ENCODE measurements around the gene PIEZO2. TPM values are rescaled to one million over a fixed set of nuclear protein-coding genes. Genes with fewer than 3 reads are reported as not detected.

The PIEZO2 gene
- total and polyA plus RNA-seq, 2 of the 8 experiments (the other 6 are each of a cell fraction or from before 2014, with no cell fraction given) = 4.7 to 16.5 TPM

DNA sequence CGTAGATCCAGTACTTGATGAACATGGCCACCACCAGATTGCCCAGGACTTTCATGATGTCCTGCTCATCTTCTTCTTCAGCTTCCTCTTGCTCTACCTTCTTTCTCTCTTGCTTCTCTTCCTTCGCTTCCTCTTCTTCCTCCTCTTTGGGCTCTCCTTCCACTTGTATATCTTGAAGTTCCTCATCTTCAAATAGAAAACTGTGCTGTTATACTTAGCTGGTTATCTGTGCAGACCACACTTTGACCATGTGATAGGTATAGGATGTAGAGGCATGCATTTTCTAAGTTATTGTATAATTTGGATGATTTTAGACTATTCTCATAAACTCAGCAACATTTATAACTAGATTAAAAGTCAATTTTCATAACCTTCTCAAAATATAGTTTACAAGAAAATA is 360.2 kb downstream of the PIEZO2 start:
- TF ChIP-seq SIRT6 (IDR thresholded peaks at IDR 0.05; ENCODE audit: low read length) (no peak), FOSL1 (IDR thresholded peaks at IDR 0.05; ENCODE audit: insufficient read depth, low read depth, low read length) (no peak), CHD1 (IDR thresholded peaks at IDR 0.05; ENCODE audit: low read depth, low read length) (no peak), MAFK (IDR thresholded peaks at IDR 0.05; ENCODE audit: low read depth, low read length) (no peak), CHD2 (IDR thresholded peaks at IDR 0.05; ENCODE audit: low read length) (no peak), CEBPB (IDR thresholded peaks at IDR 0.05; ENCODE audit: low read depth, low read length) (no peak), TAF1 (IDR thresholded peaks at IDR 0.05; ENCODE audit: low read depth, low read length) (no peak), TEAD4 (IDR thresholded peaks at IDR 0.05; ENCODE audit: low read depth, low read length) (no peak), CREB1 (IDR thresholded peaks at IDR 0.05) (no peak), RAD21 (IDR thresholded peaks at IDR 0.05 in 1 of 2, conservative IDR thresholded peaks at IDR 0.05 in 1 of 2; ENCODE audit: low read depth in 2 of 2, low read length in 2 of 2) (no peak)
- no peaks in the 10 kb centered on the region for H3K79me2 ChIP-seq (ENCODE audit: control insufficient read depth in 1 of 2, insufficient read depth in 2 of 2, low read length in 2 of 2)
- H4K8ac ChIP-seq (ENCODE audit: extremely low read depth, insufficient read depth, low read length) = no peak overlapping the region
- no peak overlapping the region; the same call in 1 of the 2 replicates for H2BK20ac ChIP-seq (ENCODE audit: low read length)
- H4K20me1 ChIP-seq (replicated peaks in 1 of 2; ENCODE audit: control insufficient read depth in 1 of 2, insufficient read depth in 2 of 2, low read length in 2 of 2) = no peaks in the 10 kb centered on the region
- H3K4me2 ChIP-seq (ENCODE audit: insufficient read depth in 1 of 2, low read depth in 2 of 2, low read length in 2 of 2) = no peak overlapping the region
- no peak overlapping the region for H3K23ac ChIP-seq (ENCODE audit: insufficient read length)
- no peaks in the 10 kb centered on the region for H3K36me3 ChIP-seq (ENCODE audit: control insufficient read depth in 2 of 4, insufficient read depth in 4 of 4, low read length in 3 of 4)
- H2AK5ac ChIP-seq (ENCODE audit: low read depth, low read length) = no peak overlapping the region
- ChIA-PET POLR2A (ENCODE audit: partially characterized antibody) (no interaction called here), CTCF (ENCODE audit: partially characterized antibody) (interaction anchor here (1.2 to 5.6 kb wide), 4 partner anchors 10 to 363 kb away, joined by 3 to 41 read pairs (median 24); partner anchors contain the start of gene PIEZO2)
- no peak overlapping the region for H3K9ac ChIP-seq (replicated peaks in 1 of 4; ENCODE audit: extremely low read depth in 1 of 4, low read depth in 3 of 4, low read length in 3 of 4)
- no peak overlapping the region for H2BK120ac ChIP-seq (replicated peaks; ENCODE audit: low read depth, low read length)
- H3K27ac ChIP-seq (ENCODE audit: low read depth, low read length) = no peak overlapping the region
- H2AFZ ChIP-seq (ENCODE audit: low read length) = no peak overlapping the region
- no peak overlapping the region for H4K5ac ChIP-seq (ENCODE audit: insufficient read length, low read depth, low read length)
- no peak overlapping the region for H4K91ac ChIP-seq (replicated peaks; ENCODE audit: insufficient read length, low read length)
- H3K27me3 ChIP-seq (replicated peaks in 1 of 4; ENCODE audit: control insufficient read depth in 3 of 4, extremely low read depth in 1 of 4, insufficient read depth in 3 of 4, low read length in 3 of 4) = no peaks in the 10 kb centered on the region
- no peaks in the 10 kb centered on the region for H3K23me2 ChIP-seq (ENCODE audit: low read depth, low read length)
- H3K4ac ChIP-seq (replicated peaks; ENCODE audit: insufficient read length, low read depth, low read length) = no peak overlapping the region
- FAIRE-seq (no peak), DNase-seq (ENCODE audit: low read depth in 1 of 2, low spot score in 2 of 2) (no peak)
- H2BK15ac ChIP-seq (ENCODE audit: low read length) = no peak overlapping the region
- H2BK5ac ChIP-seq (ENCODE audit: low read depth, low read length) = no peak overlapping the region
- 95% methylated on average over 2 of the region's 2 CpGs; no CpG with 5 or more reads in 1 of the 2 experiments for WGBS, 2 experiments (ENCODE audit: extremely low coverage in 1 of 2, insufficient coverage in 1 of 2, insufficient read length in 1 of 2, insufficient replicate concordance in 2 of 2, low coverage in 1 of 2, low lambda C conversion rate in 2 of 2, missing lambda C conversion rate in 1 of 2)
- no peaks in the 10 kb centered on the region for H3K79me1 ChIP-seq (ENCODE audit: low read depth, low read length)
- no peak overlapping the region for H2BK12ac ChIP-seq (ENCODE audit: low read depth, low read length)
- no peak overlapping the region for H3K56ac ChIP-seq (replicated peaks; ENCODE audit: insufficient read length, low read depth, low read length)
- no peak overlapping the region for H3K4me3 ChIP-seq (ENCODE audit: extremely low read depth in 1 of 4, insufficient read depth in 2 of 4, low read depth in 3 of 4, low read length in 4 of 4)
- H3K4me1 ChIP-seq (replicated peaks in 1 of 4; ENCODE audit: control insufficient read depth in 3 of 4, insufficient read depth in 4 of 4, low read length in 3 of 4) = no peaks in the 10 kb centered on the region
- H3K14ac ChIP-seq (ENCODE audit: insufficient read length) = no peak overlapping the region
- H3K9me3 ChIP-seq (ENCODE audit: insufficient read depth in 2 of 2, low read depth in 1 of 2, low read length in 1 of 2) = no peaks in the 10 kb centered on the region
- H3K18ac ChIP-seq (ENCODE audit: extremely low read depth, low read length) = no peak overlapping the region
